Large intestine (tissue), 3 donors: Measurements from ENCODE around the gene TCERG1L. TPM values are rescaled to one million over a fixed set of nuclear protein-coding genes. Genes with fewer than 3 reads are reported as not detected.
A peak's percentile ranks its signal among the peaks of the same experiment; 100 is the strongest.

Experiments used
- DNase-seq, 2 donors: peaks; one replicate each; pipeline versions ENCODE4 v3.0.0 to v3.0.0-alpha.2; 2013
- H3K27ac ChIP-seq: one replicate; pipeline ENCODE4 v1.5.1; 2013; ENCODE audit warnings: low read length
- H3K27me3 ChIP-seq: 2 replicates; pipeline ENCODE4 v1.6.1; 2013; ENCODE audit warnings: low read length; ENCODE audit not compliant: control insufficient read depth, insufficient read depth
- H3K36me3 ChIP-seq: 2 replicates; pipeline ENCODE4 v1.6.1; 2013; ENCODE audit warnings: low read length; ENCODE audit not compliant: control insufficient read depth, insufficient read depth
- H3K4me1 ChIP-seq: one replicate; pipeline ENCODE4 v1.6.1; 2013; ENCODE audit warnings: low read length; ENCODE audit not compliant: control insufficient read depth, insufficient read depth
- H3K4me3 ChIP-seq: one replicate; pipeline ENCODE4 v1.5.1; 2013; ENCODE audit warnings: low read length
- H3K9me3 ChIP-seq: one replicate; pipeline ENCODE4 v1.6.1; 2013; ENCODE audit warnings: mild to moderate bottlenecking, low read depth, low read length, moderate library complexity; ENCODE audit not compliant: control insufficient read depth
- WGBS: methylation state at CpG from one replicate; pipeline ENCODE4 v1.1.5; 2013; ENCODE audit warnings: low lambda C conversion rate; ENCODE audit not compliant: insufficient coverage; 5-methylcytosine and 5-hydroxymethylcytosine counted together
- polyA plus RNA-seq: library from polyadenylated mRNA; unstranded; fragments of 120-200 nt; gene quantifications from one replicate; pipeline ENCODE4 v1.2.1, GENCODE V29; 2013

TCERG1L gene
- polyA plus RNA-seq, 1 donor = 0.45 TPM

GRCh38 chr10:131135716-131136115, 175.8 kb downstream of the TCERG1L start:
- WGBS = no CpG with 5 or more reads among the region's 12 CpGs
- Histone ChIP-seq H3K9me3 (no peaks in the 10 kb centered on the region), H3K4me1 (no peaks in the 10 kb centered on the region), H3K27me3 (no peaks in the 10 kb centered on the region), H3K4me3 (no peak overlapping the region), H3K27ac (no peak overlapping the region), H3K36me3 (no peaks in the 10 kb centered on the region)
- no peak for DNase-seq

- Histone ChIP-seq H3K27me3 (no peaks in the 10 kb centered on the region), H3K9me3 (no peaks in the 10 kb centered on the region), H3K27ac (no peak overlapping the region), H3K4me1 (no peaks in the 10 kb centered on the region), H3K36me3 (no peaks in the 10 kb centered on the region), H3K4me3 (no peak overlapping the region)
- no peak for DNase-seq
- no CpG with 5 or more reads among the region's 7 CpGs for WGBS
Measured at GRCh38 chr10:131134651-131135050, 176.9 kb downstream of the TCERG1L start.

- Histone ChIP-seq H3K27me3 (no peaks in the 10 kb centered on the region), H3K4me3 (no peak overlapping the region), H3K27ac (no peak overlapping the region), H3K36me3 (no peaks in the 10 kb centered on the region), H3K9me3 (no peaks in the 10 kb centered on the region), H3K4me1 (no peaks in the 10 kb centered on the region)
- no CpG with 5 or more reads among the region's 7 CpGs for WGBS
- no peak for DNase-seq
Measured at GRCh38 chr10:131134001-131134576, 177.4 kb downstream of the TCERG1L start.

GRCh38 chr10:131132681-131133080, 178.8 kb downstream of the TCERG1L start:
- Histone ChIP-seq H3K4me1 (no peaks in the 10 kb centered on the region), H3K36me3 (no peaks in the 10 kb centered on the region), H3K27ac (no peak overlapping the region), H3K27me3 (no peaks in the 10 kb centered on the region), H3K9me3 (no peaks in the 10 kb centered on the region), H3K4me3 (no peak overlapping the region)
- DNase-seq = no peak
- WGBS = 92% methylated on average over 2 of the region's 8 CpGs

GRCh38 chr10:131131726-131132591, 179.6 kb downstream of the TCERG1L start:
- Histone ChIP-seq H3K27ac (no peak overlapping the region), H3K36me3 (no peaks in the 10 kb centered on the region), H3K4me3 (no peak overlapping the region), H3K4me1 (no peaks in the 10 kb centered on the region), H3K9me3 (no peaks in the 10 kb centered on the region), H3K27me3 (no peaks in the 10 kb centered on the region)
- WGBS = 86% methylated on average over 5 of the region's 25 CpGs
- DNase-seq = peak in 1 of 2 donors; percentile 6

- no CpG with 5 or more reads among the region's 7 CpGs for WGBS
- H3K27ac ChIP-seq = no peak overlapping the region
- H3K27me3 ChIP-seq = no peaks in the 10 kb centered on the region
- no peak overlapping the region for H3K4me3 ChIP-seq
- H3K9me3 ChIP-seq = no peaks in the 10 kb centered on the region
- H3K36me3 ChIP-seq = no peaks in the 10 kb centered on the region
- no peak for DNase-seq
- no peaks in the 10 kb centered on the region for H3K4me1 ChIP-seq
Measured at GRCh38 chr10:131130025-131130424, 181.5 kb downstream of the TCERG1L start.

GRCh38 chr10:131129544-131129943, 182.0 kb downstream of the TCERG1L start:
- WGBS = 15% methylated on average over 2 of the region's 6 CpGs
- no peak overlapping the region for H3K27ac ChIP-seq
- H3K9me3 ChIP-seq = no peaks in the 10 kb centered on the region
- H3K4me3 ChIP-seq = no peak overlapping the region
- H3K36me3 ChIP-seq = no peaks in the 10 kb centered on the region
- no peaks in the 10 kb centered on the region for H3K27me3 ChIP-seq
- no peak for DNase-seq
- no peaks in the 10 kb centered on the region for H3K4me1 ChIP-seq

- Histone ChIP-seq H3K4me3 (no peak overlapping the region), H3K27me3 (no peaks in the 10 kb centered on the region), H3K36me3 (no peaks in the 10 kb centered on the region), H3K27ac (no peak overlapping the region), H3K4me1 (no peaks in the 10 kb centered on the region), H3K9me3 (no peaks in the 10 kb centered on the region)
- no peak for DNase-seq
- 100% methylated on average over 1 of the region's 8 CpGs for WGBS
Measured at GRCh38 chr10:131128731-131129130, 182.8 kb downstream of the TCERG1L start.

- no peak overlapping the region for H3K27ac ChIP-seq
- no peak overlapping the region for H3K4me3 ChIP-seq
- no peaks in the 10 kb centered on the region for H3K36me3 ChIP-seq
- no CpG with 5 or more reads among the region's 8 CpGs for WGBS
- H3K4me1 ChIP-seq = no peaks in the 10 kb centered on the region
- H3K27me3 ChIP-seq = no peaks in the 10 kb centered on the region
- H3K9me3 ChIP-seq = no peaks in the 10 kb centered on the region
- DNase-seq = no peak
Measured at GRCh38 chr10:131127610-131128009, 183.9 kb downstream of the TCERG1L start.

GRCh38 chr10:131127138-131127589, 184.4 kb downstream of the TCERG1L start:
- Histone ChIP-seq H3K4me1 (no peaks in the 10 kb centered on the region), H3K27me3 (no peaks in the 10 kb centered on the region), H3K27ac (no peak overlapping the region), H3K4me3 (no peak overlapping the region), H3K36me3 (no peaks in the 10 kb centered on the region), H3K9me3 (no peaks in the 10 kb centered on the region)
- DNase-seq = no peak
- WGBS = no CpG with 5 or more reads among the region's 9 CpGs
